K562 (cell line): ENCODE results near the gene MPZL3. TPM values are rescaled to one million over a fixed set of nuclear protein-coding genes. Genes with fewer than 3 reads are reported as not detected.

Experiments
- ATAC-seq: fragments of 200-7000 bp; cut with Tn5 transposase; 3 replicates; pipeline ENCODE4 v1.9.1; 2020; ENCODE audit warnings: moderate library complexity
- BruUV-seq: library from RNA; stranded (reverse); fragments of 400-500 nt; replicated peaks from 2 replicates; lab custom pipeline; 2021; lab: Mats Ljungman, UMichigan
- CTCF ChIA-PET: fragments of 300-600 bp; formaldehyde crosslinking; extraction: SDS; loops from one replicate; lab custom pipeline; 2021; ENCODE audit warnings: low intra/inter-chr PET ratio; lab: Yijun Ruan, JAX
- POLR2A ChIA-PET: fragments of 300-600, 350-650 bp; sonication (Branson Sonifier 250); formaldehyde crosslinking; extraction: SDS; loops from one replicate; lab custom pipeline; 2021; ENCODE audit warnings: antibody characterized with exemption, inconsistent platforms; lab: Yijun Ruan, JAX
- DNase-seq, 4 experiments: peaks; one replicate each; pipeline versions ENCODE4 v3.0.0 to v3.0.0-alpha.2; 2011 to 2018; ENCODE audit warnings: low spot score in 3 of 4, mixed read lengths in 3 of 4; ENCODE audit errors: extremely low read depth in 1 of 4
- FAIRE-seq: peaks from 2 replicates; lab custom pipeline; 2011; peaks lifted over from hg19 to GRCh38; lab: Jason Lieb, UNC
- H2AFZ ChIP-seq: 2 replicates; pipeline ENCODE4 v1.6.0; 2011; ENCODE audit warnings: low read depth, low read length, control low read depth, inconsistent platforms
- H3K27ac ChIP-seq: fragments of 200-600 bp; 3 replicates; pipeline ENCODE4 v1.8.0; 2011; ENCODE audit warnings: low read depth, mild to moderate bottlenecking, control low read depth, inconsistent platforms, low read length, moderate library complexity, mixed read lengths; ENCODE audit errors: extremely low read depth
- H3K27me3 ChIP-seq, 2 experiments: fragments of 300-600 bp in 1 of 2; 2 replicates in 1 of 2; 3 replicates in 1 of 2; pipeline versions ENCODE4 v1.6.0 to v1.8.0; 2011; ENCODE audit warnings: inconsistent platforms in 2 of 2, low read length in 2 of 2, mild to moderate bottlenecking in 1 of 2, mixed read lengths in 1 of 2, moderate library complexity in 1 of 2; ENCODE audit not compliant: control insufficient read depth in 2 of 2, insufficient read depth in 2 of 2
- H3K36me3 ChIP-seq: fragments of 300-600 bp; 3 replicates; pipeline ENCODE4 v1.8.0; 2011; ENCODE audit warnings: mild to moderate bottlenecking, low read length, inconsistent platforms; ENCODE audit not compliant: control insufficient read depth, insufficient read depth
- H3K4me1 ChIP-seq, 2 experiments: fragments of 200-600 bp in 1 of 2; replicated peaks in 1 of 2; 2 replicates in 1 of 2; 3 replicates in 1 of 2; pipeline versions ENCODE4 v1.5.1 to v1.8.0; 2011; ENCODE audit warnings: inconsistent platforms in 2 of 2, low read length in 2 of 2, mild to moderate bottlenecking in 1 of 2, mixed read lengths in 1 of 2, moderate library complexity in 1 of 2; ENCODE audit not compliant: control insufficient read depth in 2 of 2, insufficient read depth in 2 of 2
- H3K4me2 ChIP-seq: 2 replicates; pipeline ENCODE4 v1.6.1; 2011; ENCODE audit warnings: low read length, control low read depth, inconsistent platforms, mixed read lengths; ENCODE audit not compliant: insufficient read depth
- H3K4me3 ChIP-seq: fragments of 200-600 bp; sonication (generic), shearing (Covaris generic); 2 replicates; pipeline ENCODE4 v1.5.1; 2016; ENCODE audit warnings: control low read depth, inconsistent platforms
- H3K79me2 ChIP-seq: fragments of 200-600 bp; 3 replicates; pipeline ENCODE4 v1.8.0; 2011; ENCODE audit warnings: low read length, inconsistent platforms; ENCODE audit not compliant: control insufficient read depth, insufficient read depth
- H3K9ac ChIP-seq, 2 experiments: 2 replicates each; pipeline versions ENCODE4 v1.6.0 to v1.6.1; 2011; ENCODE audit warnings: low read depth in 2 of 2, low read length in 2 of 2, control low read depth in 1 of 2, inconsistent platforms in 1 of 2, mild to moderate bottlenecking in 1 of 2, mixed read lengths in 1 of 2; ENCODE audit not compliant: insufficient read depth in 1 of 2
- H3K9me1 ChIP-seq: one replicate; pipeline ENCODE4 v1.6.0; 2011; ENCODE audit warnings: inconsistent platforms, mild to moderate bottlenecking, low read length, moderate library complexity; ENCODE audit not compliant: control insufficient read depth, insufficient read depth
- H3K9me3 ChIP-seq: replicated peaks from 2 replicates; pipeline ENCODE4 v1.5.1; 2011; ENCODE audit warnings: low read depth, low read length, inconsistent platforms; ENCODE audit not compliant: control insufficient read depth, insufficient read depth
- H4K20me1 ChIP-seq: replicated peaks from 2 replicates; pipeline ENCODE4 v1.6.1; 2011; ENCODE audit warnings: low read length, inconsistent platforms, mixed read lengths; ENCODE audit not compliant: control insufficient read depth, insufficient read depth
- BHLHE40 ChIP-seq: IDR thresholded peaks from 2 replicates; pipeline ENCODE4 v1.6.1; 2011; ENCODE audit warnings: low read length, improper control_type of control experiment
- C11orf30 ChIP-seq: fragments of 450-650 bp; IDR thresholded peaks from 2 replicates; pipeline ENCODE4 v1.6.1; 2016; ENCODE audit warnings: low read depth, mild to moderate bottlenecking
- CHD1 ChIP-seq: fragments of 200-600 bp; sonication (generic); IDR thresholded peaks from one replicate; pipeline ENCODE4 v1.6.1; 2012; ENCODE audit warnings: mild to moderate bottlenecking, moderate library complexity, low read length, inconsistent platforms
- GTF2E2 ChIP-seq: fragments of 200-800 bp; sonication (Bioruptor generic); IDR thresholded peaks from 2 replicates; pipeline ENCODE4 v1.6.1; 2016; ENCODE audit warnings: missing genetic modification characterization, missing compliant biosample characterization
- HEY1 ChIP-seq: fragments of 250-450 bp; sonication (Bioruptor Pico); IDR thresholded peaks from 2 replicates; pipeline ENCODE4 v1.5.0; 2020; ENCODE audit warnings: mild to moderate bottlenecking, moderate library complexity, borderline replicate concordance
- HIVEP1 ChIP-seq: fragments of 250-450 bp; sonication (Bioruptor Pico); IDR thresholded peaks from 2 replicates; pipeline ENCODE4 v1.4.0; 2020; ENCODE audit warnings: mild to moderate bottlenecking
- KDM4B ChIP-seq, 2 experiments: fragments of 450-650 bp in 1 of 2; sonication (generic) in 1 of 2; IDR thresholded peaks; 2 replicates each; pipeline ENCODE4 v1.6.1; 2016 to 2017; ENCODE audit warnings: borderline replicate concordance in 2 of 2, antibody characterized with exemption in 1 of 2, low read depth in 1 of 2, mild to moderate bottlenecking in 1 of 2
- RUNX1 ChIP-seq: sonication (generic); IDR thresholded peaks from 2 replicates; pipeline ENCODE4 v1.6.1; 2016; ENCODE audit warnings: antibody characterized with exemption, low read depth
- SOX6 ChIP-seq: fragments of 450-650 bp; IDR thresholded peaks from 2 replicates; pipeline ENCODE4 v1.6.1; 2014; ENCODE audit warnings: mild to moderate bottlenecking
- SPI1 ChIP-seq: IDR thresholded peaks from 2 replicates; pipeline ENCODE4 v1.6.1; 2011; ENCODE audit warnings: low read depth, low read length, control low read depth, borderline replicate concordance
- TAF1 ChIP-seq: IDR thresholded peaks from 2 replicates; pipeline ENCODE4 v1.6.1; 2011; ENCODE audit warnings: mild to moderate bottlenecking, low read length, moderate library complexity; ENCODE audit not compliant: insufficient read depth, control insufficient read depth, severe bottlenecking; ENCODE audit errors: extremely low read depth
- ZBED1 ChIP-seq: IDR thresholded peaks from 2 replicates; pipeline ENCODE4 v1.6.1; 2014
- ZNF3 ChIP-seq: fragments of 250-450 bp; sonication (Bioruptor Pico); IDR thresholded peaks from 2 replicates; pipeline ENCODE4 v1.5.0; 2021; ENCODE audit warnings: mild to moderate bottlenecking, moderate library complexity
- WGBS: fragments of 100-300 bp; shearing (Covaris generic); methylation state at CpG from one replicate; pipeline ENCODE4 v1.1.6; 2016; ENCODE audit warnings: low coverage, mixed read lengths; ENCODE audit not compliant: insufficient coverage; ENCODE audit errors: missing lambda C conversion rate; 5-methylcytosine and 5-hydroxymethylcytosine counted together
- in situ Hi-C: fragments of 300-500 bp; cut with MboI; formaldehyde crosslinking; loops from 4 replicates; pipeline ENCODE4 v1.15.0; 2018; ENCODE audit warnings: inconsistent platforms, mixed read lengths
- intact Hi-C: fragments of 100-400 bp; cut with micrococcal nuclease; formaldehyde crosslinking; loops from 2 replicates; pipeline ENCODE4 v1.14.2; 2022
- polyA plus RNA-seq, 8 experiments: library from polyadenylated mRNA; depleted of rRNA in 4 of 8; stranded (reverse) in 5 of 8; unstranded in 3 of 8; fragments of >200 nt; fragmentation: Nextera tagmentation in 2 of 8; fragmentation: Illumina TruSeq in 1 of 8; extraction: Ambion mirVana in 2 of 8; extraction: Trizol in 1 of 8; gene quantifications; 2 replicates each; pipeline versions ENCODE4 v1.2.1 to v1.2.3, GENCODE V29; 2011 to 2014; ENCODE audit warnings: inconsistent platforms in 1 of 8, missing spikeins in 1 of 8
- total RNA-seq, 7 experiments: library from RNA; depleted of rRNA in 6 of 7; stranded (reverse); fragments of >200 nt in 6 of 7; fragmentation: Illumina TruSeq in 2 of 7; extraction: Trizol in 2 of 7; gene quantifications; 2 replicates each; pipeline versions ENCODE4 v1.2.1 to v1.2.3, GENCODE V29; 2011 to 2021; ENCODE audit warnings: low replicate concordance in 1 of 7

Gene MPZL3
- total and polyA plus RNA-seq, 9 of the 15 experiments (the other 6 are each of a cell fraction or from before 2014, with no cell fraction given), result 0.97 to 2.9 (median 1.6) TPM

DNA sequence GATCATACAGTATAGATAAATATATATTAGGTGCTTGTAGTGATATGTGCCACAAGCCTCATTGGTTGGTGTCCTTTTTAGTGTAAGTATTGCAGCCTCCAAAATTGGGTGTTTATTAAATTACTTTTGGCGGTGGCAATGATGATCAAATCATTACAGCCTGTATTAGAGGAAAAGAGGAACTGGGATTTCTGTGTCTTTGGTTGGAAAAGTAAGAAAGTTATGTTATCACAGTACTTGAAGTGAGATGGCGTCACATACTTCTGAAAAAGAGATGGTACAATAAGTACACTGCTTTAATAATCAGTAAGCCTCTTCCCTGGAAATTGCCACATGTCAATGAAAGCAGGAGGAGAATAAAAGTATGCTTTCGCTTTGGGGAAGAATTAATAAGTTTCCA lies 523 bp upstream of the MPZL3 start:
- DNase-seq (no peak), ATAC-seq (no peak), FAIRE-seq (no peak)
- no peaks in the 10 kb centered on the region; the same call in 1 of the 2 replicates for H3K9me3 ChIP-seq
- ChIA-PET CTCF (no interaction called here), POLR2A (interaction anchor here (0.6 to 1.3 kb wide), 2 partner anchors 11 kb away, joined by 3 to 5 read pairs; partner anchors contain the start of gene MPZL2)
- no peaks in the 10 kb centered on the region; a peak in 1 of 5 replicates for H3K27me3 ChIP-seq
- WGBS, result 56% methylated on average over 3 of the region's 3 CpGs
- no peaks in the 10 kb centered on the region for H3K9me1 ChIP-seq
- H3K27ac ChIP-seq, result no peak overlapping the region
- H3K4me3 ChIP-seq, result no peak overlapping the region
- no peak for TF ChIP-seq HEY1
- TF ChIP-seq SPI1, result peak; percentile 64; the same call in 1 of the 2 replicates
- TF ChIP-seq SOX6, result no peak
- TF ChIP-seq TAF1, result no peak
- no peak for TF ChIP-seq KDM4B (IDR thresholded peaks at IDR 0.05; ENCODE audit: borderline replicate concordance in 2 of 2, low read depth in 1 of 2)
- TF ChIP-seq ZNF3, result no peak
- no peak for TF ChIP-seq CHD1
- TF ChIP-seq BHLHE40, result no peak
- TF ChIP-seq C11orf30, result no peak
- no peak for TF ChIP-seq ZBED1
- TF ChIP-seq HIVEP1 (CRISPR knock-in tag), result no peak
- TF ChIP-seq GTF2E2 (tag), result 0 out of 2 replicates have a peak, but pooled peaks have one; percentile 2
- TF ChIP-seq RUNX1, result no peak
- intact Hi-C loops, result no loop called here
- no peaks in the 10 kb centered on the region for H3K36me3 ChIP-seq
- H3K9ac ChIP-seq, result no peak overlapping the region
- no peaks in the 10 kb centered on the region for H3K79me2 ChIP-seq
- BruUV-seq, result no TSS peak
- H3K4me1 ChIP-seq, result peaks cover 0 to 3% of the 10 kb centered on the region in 2 experiments; a peak in 1 of 5 replicates
- no peaks in the 10 kb centered on the region for H4K20me1 ChIP-seq
- in situ Hi-C loops, result no loop called here
- H3K4me2 ChIP-seq, result peak overlapping the region; percentile 94; the same call in 1 of the 2 replicates
- H2AFZ ChIP-seq, result peak overlapping the region; percentile 100
